IMR-90 (cell line): ENCODE results near the gene PAM16. TPM values are rescaled to one million over a fixed set of nuclear protein-coding genes. Genes with fewer than 3 reads are reported as not detected.

Experiments used
- ATAC-seq: fragments of 200-7000 bp; cut with Tn5 transposase; 2 replicates; pipeline ENCODE4 v1.9.1; 2020; ENCODE audit warnings: low read depth, mild to moderate bottlenecking, moderate library complexity
- BruUV-seq: library from RNA; stranded (reverse); fragments of 400-500 nt; replicated peaks from 2 replicates; lab custom pipeline; 2021; lab: Mats Ljungman, UMichigan
- CTCF ChIA-PET: fragments of 300-600 bp; formaldehyde crosslinking; extraction: SDS; loops from one replicate; lab custom pipeline; 2021; ENCODE audit warnings: antibody characterized with exemption; lab: Yijun Ruan, JAX
- POLR2A ChIA-PET: fragments of 300-600 bp; sonication (Branson Sonifier 250); formaldehyde crosslinking; loops from one replicate; lab custom pipeline; 2022; ENCODE audit warnings: antibody characterized with exemption; ENCODE audit not compliant: unreplicated experiment; lab: Charles Lee
- DNase-seq: peaks from one replicate; pipeline ENCODE4 v3.0.0; 2013
- H2AFZ ChIP-seq: replicated peaks from 2 replicates; pipeline ENCODE3; 2013; ENCODE audit warnings: low read length, mild to moderate bottlenecking; ENCODE audit not compliant: poor library complexity
- H2AK5ac ChIP-seq: 2 replicates; pipeline ENCODE4 v1.6.1; 2013; ENCODE audit warnings: low read depth, low read length, inconsistent platforms
- H2AK9ac ChIP-seq: replicated peaks from 2 replicates; pipeline ENCODE3; 2013; ENCODE audit warnings: mild to moderate bottlenecking, low read depth, low read length, moderate library complexity; ENCODE audit not compliant: poor library complexity
- H2BK120ac ChIP-seq: 2 replicates; pipeline ENCODE4 v1.6.1; 2013; ENCODE audit warnings: low read depth, low read length, inconsistent platforms
- H2BK15ac ChIP-seq: 3 replicates; pipeline ENCODE4 v1.6.1; 2013; ENCODE audit warnings: low read depth, low read length, inconsistent platforms
- H2BK20ac ChIP-seq: 2 replicates; pipeline ENCODE4 v1.6.1; 2013; ENCODE audit warnings: low read depth, mild to moderate bottlenecking, inconsistent platforms, low read length, moderate library complexity
- H2BK5ac ChIP-seq: 2 replicates; pipeline ENCODE4 v1.6.1; 2013; ENCODE audit warnings: mild to moderate bottlenecking, low read depth, low read length, inconsistent platforms; ENCODE audit not compliant: poor library complexity, severe bottlenecking
- H3K14ac ChIP-seq: replicated peaks from 2 replicates; pipeline ENCODE4 v1.6.1; 2013; ENCODE audit warnings: low read depth, low read length, inconsistent platforms
- H3K18ac ChIP-seq: 2 replicates; pipeline ENCODE4 v1.6.1; 2013; ENCODE audit warnings: low read depth, low read length, control low read depth
- H3K23ac ChIP-seq: 2 replicates; pipeline ENCODE4 v1.6.1; 2013; ENCODE audit warnings: low read depth, low read length, inconsistent platforms
- H3K27ac ChIP-seq: 2 replicates; pipeline ENCODE4 v1.5.1; 2013; ENCODE audit warnings: mild to moderate bottlenecking, control low read depth, low read length; ENCODE audit not compliant: insufficient read depth
- H3K27me3 ChIP-seq: 2 replicates; pipeline ENCODE4 v1.6.1; 2013; ENCODE audit warnings: low read length; ENCODE audit not compliant: control insufficient read depth, insufficient read depth
- H3K36me3 ChIP-seq: 2 replicates; pipeline ENCODE4 v1.6.1; 2013; ENCODE audit warnings: low read length, mixed read lengths; ENCODE audit not compliant: control insufficient read depth, insufficient read depth
- H3K4ac ChIP-seq: 2 replicates; pipeline ENCODE4 v1.6.1; 2013; ENCODE audit warnings: low read depth, low read length, inconsistent platforms
- H3K4me1 ChIP-seq: 2 replicates; pipeline ENCODE4 v1.6.1; 2013; ENCODE audit warnings: low read length, mixed read lengths; ENCODE audit not compliant: control insufficient read depth, insufficient read depth
- H3K4me2 ChIP-seq: 2 replicates; pipeline ENCODE4 v1.6.1; 2013; ENCODE audit warnings: low read depth, mild to moderate bottlenecking, control low read depth, low read length, moderate library complexity
- H3K4me3 ChIP-seq: 2 replicates; pipeline ENCODE4 v1.5.1; 2013; ENCODE audit warnings: low read depth, mild to moderate bottlenecking, control low read depth, low read length, moderate library complexity; ENCODE audit not compliant: insufficient read depth
- H3K56ac ChIP-seq: 2 replicates; pipeline ENCODE4 v1.6.1; 2013; ENCODE audit warnings: low read length, inconsistent platforms; ENCODE audit not compliant: insufficient read depth; ENCODE audit errors: extremely low read depth
- H3K79me1 ChIP-seq, 2 experiments: 2 replicates each; pipeline ENCODE4 v1.6.1; 2013; ENCODE audit warnings: low read length in 2 of 2, inconsistent platforms in 1 of 2, low read depth in 1 of 2
- H3K9ac ChIP-seq: 2 replicates; pipeline ENCODE4 v1.6.1; 2013; ENCODE audit warnings: low read depth, low read length, control low read depth
- H3K9me1 ChIP-seq: 2 replicates; pipeline ENCODE4 v1.6.1; 2013; ENCODE audit warnings: low read length, inconsistent platforms; ENCODE audit not compliant: insufficient read depth
- H3K9me3 ChIP-seq: 2 replicates; pipeline ENCODE4 v1.6.1; 2013; ENCODE audit warnings: low read length; ENCODE audit not compliant: control insufficient read depth, insufficient read depth
- H4K20me1 ChIP-seq: 2 replicates; pipeline ENCODE4 v1.6.1; 2013; ENCODE audit warnings: low read length, inconsistent platforms; ENCODE audit not compliant: insufficient read depth
- H4K5ac ChIP-seq: 2 replicates; pipeline ENCODE4 v1.6.1; 2013; ENCODE audit warnings: mild to moderate bottlenecking, low read depth, low read length, control low read depth
- H4K8ac ChIP-seq, 2 experiments: 2 replicates each; pipeline ENCODE4 v1.6.1; 2013; ENCODE audit warnings: low read depth in 2 of 2, low read length in 2 of 2, control low read depth in 1 of 2, inconsistent platforms in 1 of 2
- H4K91ac ChIP-seq: 2 replicates; pipeline ENCODE4 v1.6.1; 2013; ENCODE audit warnings: low read depth, low read length, inconsistent platforms; ENCODE audit not compliant: insufficient read depth
- MAZ ChIP-seq: IDR thresholded peaks from 2 replicates; pipeline ENCODE4 v1.6.1; 2012; ENCODE audit warnings: low read depth, mild to moderate bottlenecking, low read length, improper control_type of control experiment, moderate library complexity, borderline replicate concordance
- RFX5 ChIP-seq: IDR thresholded peaks from 2 replicates; pipeline ENCODE4 v1.8.0; 2012; ENCODE audit warnings: low read depth, mild to moderate bottlenecking, low read length, moderate library complexity
- WGBS, 2 experiments: methylation state at CpG; one replicate each; pipeline versions ENCODE4 v1.1.5 to v1.1.7; 2013; ENCODE audit warnings: missing lambda C conversion rate in 2 of 2; ENCODE audit not compliant: insufficient read length in 1 of 2; ENCODE audit errors: extremely low coverage in 2 of 2; 5-methylcytosine and 5-hydroxymethylcytosine counted together
- dilution Hi-C: fragments of 300-500 bp; cut with HindIII; formaldehyde crosslinking; loops from one replicate; pipeline ENCODE4 v1.14.3; 2018; ENCODE audit warnings: low sequenced_read_pairs; ENCODE audit not compliant: unreplicated experiment
- in situ Hi-C: fragments of 300-500 bp; cut with MboI; formaldehyde crosslinking; loops from 3 replicates; pipeline ENCODE4 v1.14.3; 2019; ENCODE audit warnings: low sequenced_read_pairs, inconsistent platforms, mixed read lengths
- intact Hi-C: fragments of 100-400 bp; cut with micrococcal nuclease; formaldehyde crosslinking; loops from 2 replicates; pipeline ENCODE4 v1.10.0; 2022
- polyA plus RNA-seq, 3 experiments: library from polyadenylated mRNA; depleted of rRNA; stranded (reverse); fragments of >200 nt; gene quantifications; 2 replicates each; pipeline ENCODE4 v1.2.3, GENCODE V29; 2012; ENCODE audit warnings: low replicate concordance in 1 of 3
- total RNA-seq: library from RNA; depleted of rRNA; stranded (reverse); fragments of >200 nt; gene quantifications from 2 replicates; pipeline ENCODE4 v1.2.3, GENCODE V29; 2012

The PAM16 gene
- total and polyA plus RNA-seq, 2 of the 4 experiments (the other 2 are of a cell fraction), result 17.9 to 48.4 TPM

DNA sequence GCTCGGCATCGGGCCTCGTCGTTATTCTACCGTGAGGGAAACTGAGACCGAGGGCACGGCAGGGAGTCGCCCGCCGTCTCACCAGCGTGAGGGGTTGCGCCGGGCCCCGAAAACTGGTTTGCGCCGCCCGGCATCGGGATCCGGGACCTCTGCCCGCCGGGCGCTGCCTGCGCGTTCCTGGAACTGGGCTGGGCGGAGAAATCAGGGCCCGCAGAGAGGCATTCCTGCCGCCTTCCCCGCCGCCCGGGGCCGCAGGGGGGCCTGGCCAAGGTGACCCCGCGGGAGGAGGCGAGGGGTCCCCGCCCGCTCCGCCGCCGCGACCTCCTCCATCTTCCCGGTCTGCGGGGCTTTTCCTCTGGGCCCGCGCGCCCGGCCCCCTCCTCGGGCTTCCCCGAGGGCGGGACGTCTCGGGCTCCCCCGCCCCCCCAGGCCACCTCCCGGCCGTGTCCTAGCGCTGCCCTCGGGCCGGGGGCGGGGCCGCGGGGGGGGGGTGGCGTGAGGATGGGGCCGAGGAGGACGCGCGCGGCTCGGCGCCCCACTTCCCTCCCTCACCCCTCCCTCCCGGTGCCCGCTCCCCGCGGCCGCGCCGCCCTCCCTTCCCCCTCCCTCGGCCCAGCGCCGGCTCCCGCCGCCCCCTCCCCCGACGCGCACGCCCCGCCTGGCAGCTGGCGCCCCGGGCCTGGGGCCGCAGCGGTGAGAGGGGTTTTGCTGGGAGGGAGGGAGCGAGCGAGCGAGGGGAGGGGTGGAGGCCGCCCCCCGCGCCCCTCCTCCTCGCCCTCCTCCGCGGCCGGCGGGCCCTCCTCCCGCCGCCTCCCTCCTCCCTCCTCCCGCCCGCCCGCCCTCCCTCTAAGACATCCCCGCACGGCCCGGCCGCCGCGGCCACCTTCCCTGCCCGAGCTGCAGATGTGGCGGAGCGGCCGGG is 35.7 kb downstream of the PAM16 start, which contains the start of gene GLIS2:
GLIS2 (plus strand) TSS at position 882 of the 922 bp plus-strand sequence. CDS start 16,214 bp downstream, outside the sequence.
- H3K4me2 ChIP-seq, result peak within 1 kb of the TSS; percentile 76
- 0% methylated on average over 16 of the region's 115 CpGs; no CpG with 5 or more reads in 1 of the 2 experiments for WGBS, 2 experiments
- H2BK20ac ChIP-seq, result peak within 1 kb of the TSS; percentile 84
- H4K20me1 ChIP-seq, result peaks cover 40% of the 10 kb centered on the region
- H3K14ac ChIP-seq, result peak within 1 kb of the TSS; percentile 92
- H3K9ac ChIP-seq, result peak within 1 kb of the TSS; percentile 68
- peak within 1 kb of the TSS; percentile 81; the same call in 1 of the 3 replicates for H2BK15ac ChIP-seq
- no TSS peak for BruUV-seq
- peak within 1 kb of the TSS; percentile 73 for H3K27ac ChIP-seq
- ChIA-PET CTCF (interaction anchor here (0.8 kb wide), 1 partner anchor 25 kb away, joined by 3 read pairs; no protein-coding TSS in a partner anchor), POLR2A (interaction anchor here (0.7 to 1.1 kb wide), 3 partner anchors 11 to 101 kb away, joined by 3 to 9 read pairs (median 3); partner anchors contain the start of gene CORO7)
- in situ Hi-C loops, result no loop called here
- intact Hi-C loops, result loop anchor here (2.0 to 5.0 kb wide), 2 partner anchors 35 to 43 kb away; partner anchors contain the start of genes PAM16 and TFAP4
- peak within 1 kb of the TSS; percentile 76 for H4K5ac ChIP-seq
- peaks cover 6 to 44% of the 10 kb centered on the region in 2 experiments; a peak in 3 of 4 replicates for H3K79me1 ChIP-seq
- H2AFZ ChIP-seq, result peak within 1 kb of the TSS; percentile 97
- peak within 1 kb of the TSS; percentile 89 for H2BK120ac ChIP-seq
- peaks cover 13% of the 10 kb centered on the region for H3K9me1 ChIP-seq
- peak within 1 kb of the TSS; percentile 98 for H2AK9ac ChIP-seq
- H4K91ac ChIP-seq, result peak within 1 kb of the TSS; percentile 89
- peak within 1 kb of the TSS; percentile 39 for H3K18ac ChIP-seq
- peak within 1 kb of the TSS; percentile 86 for H2BK5ac ChIP-seq
- H3K4me1 ChIP-seq, result peaks cover 22% of the 10 kb centered on the region
- peak within 1 kb of the TSS; percentile 57 for H3K56ac ChIP-seq
- H3K9me3 ChIP-seq, result no peaks in the 10 kb centered on the region
- peak; percentile 82 for ATAC-seq
- H3K23ac ChIP-seq, result peak within 1 kb of the TSS; percentile 59
- DNase-seq, result peak; percentile 82
- dilution Hi-C loops, result no loop called here
- H3K27me3 ChIP-seq, result no peaks in the 10 kb centered on the region
- H2AK5ac ChIP-seq, result peak within 1 kb of the TSS; percentile 66
- H4K8ac ChIP-seq, result peak within 1 kb of the TSS; percentile 46 to 76; a peak in 3 of 4 replicates
- peak within 1 kb of the TSS; percentile 74 for H3K4me3 ChIP-seq
- H3K4ac ChIP-seq, result peak within 1 kb of the TSS; percentile 94
- no peaks in the 10 kb centered on the region for H3K36me3 ChIP-seq
- peak; percentile 89 for TF ChIP-seq MAZ
- TF ChIP-seq RFX5, result no peak
